HUES6 (cell line): ENCODE results near the gene VSIG10L2.
A peak's percentile ranks its signal among the peaks of the same experiment; 100 is the strongest.
"Not testable (repeated sequence)": the region's sequence is repeated elsewhere in the genome, so short reads cannot be mapped to it uniquely, and the experiment has no call there.

Source experiments
- H3K27ac ChIP-seq: 2 replicates; pipeline ENCODE4 v1.7.0; 2013; ENCODE audit warnings: low read depth, mild to moderate bottlenecking, low read length, inconsistent platforms
- H3K27me3 ChIP-seq: 2 replicates; pipeline ENCODE4 v1.6.1; 2013; ENCODE audit warnings: low read length; ENCODE audit not compliant: control insufficient read depth, insufficient read depth
- H3K36me3 ChIP-seq: 2 replicates; pipeline ENCODE4 v1.6.1; 2013; ENCODE audit warnings: low read length; ENCODE audit not compliant: control insufficient read depth, insufficient read depth
- H3K4me1 ChIP-seq: 2 replicates; pipeline ENCODE4 v1.6.1; 2013; ENCODE audit warnings: low read length; ENCODE audit not compliant: control insufficient read depth, insufficient read depth
- H3K4me3 ChIP-seq: 2 replicates; pipeline ENCODE4 v1.5.1; 2013; ENCODE audit warnings: low read depth, low read length
- H3K9ac ChIP-seq: one replicate; pipeline ENCODE4 v1.6.1; 2013; ENCODE audit warnings: mild to moderate bottlenecking, low read length
- H3K9me3 ChIP-seq: 2 replicates; pipeline ENCODE4 v1.6.1; 2013; ENCODE audit warnings: low read depth, low read length; ENCODE audit not compliant: control insufficient read depth, insufficient read depth

VSIG10L2 gene

GRCh38 chr11:125975634-125976033 is 29.8 kb downstream of the VSIG10L2 start:
- Histone ChIP-seq H3K9ac (no peak overlapping the region), H3K4me3 (no peak overlapping the region), H3K27me3 (no peaks in the 10 kb centered on the region), H3K36me3 (0 out of 2 replicates have a peak, but pooled peaks cover 4% of the 10 kb centered on the region), H3K27ac (peak overlapping the region; percentile 35; the same call in 1 of the 2 replicates), H3K4me1 (peaks cover 8% of the 10 kb centered on the region), H3K9me3 (no peaks in the 10 kb centered on the region)

- H3K36me3 ChIP-seq: 0 out of 2 replicates have a peak, but pooled peaks cover 7% of the 10 kb centered on the region
- no peak overlapping the region for H3K27ac ChIP-seq
- no peak overlapping the region for H3K9ac ChIP-seq
- H3K27me3 ChIP-seq: no peaks in the 10 kb centered on the region
- peaks cover 11% of the 10 kb centered on the region for H3K4me1 ChIP-seq
- H3K9me3 ChIP-seq: no peaks in the 10 kb centered on the region
- H3K4me3 ChIP-seq: no peak overlapping the region
These were observed 30.3 kb downstream of the VSIG10L2 start for GRCh38 chr11:125976156-125976555.

GRCh38 chr11:125977333-125977732 is 31.5 kb downstream of the VSIG10L2 start:
- peaks cover 11% of the 10 kb centered on the region for H3K4me1 ChIP-seq
- H3K9me3 ChIP-seq: no peaks in the 10 kb centered on the region
- H3K27ac ChIP-seq: no peak overlapping the region
- H3K9ac ChIP-seq: no peak overlapping the region
- H3K27me3 ChIP-seq: no peaks in the 10 kb centered on the region
- H3K36me3 ChIP-seq: 0 out of 2 replicates have a peak, but pooled peaks cover 7% of the 10 kb centered on the region
- H3K4me3 ChIP-seq: no peak overlapping the region

- Histone ChIP-seq H3K36me3 (peaks cover 15% of the 10 kb centered on the region), H3K9me3 (no peaks in the 10 kb centered on the region), H3K27me3 (no peaks in the 10 kb centered on the region), H3K4me1 (peaks cover 11% of the 10 kb centered on the region), H3K27ac (no peak overlapping the region), H3K9ac (no peak overlapping the region), H3K4me3 (no peak overlapping the region)
These were observed 32.4 kb downstream of the VSIG10L2 start for GRCh38 chr11:125978181-125978716.

- H3K36me3 ChIP-seq: peaks cover 21% of the 10 kb centered on the region
- H3K9me3 ChIP-seq: no peaks in the 10 kb centered on the region
- H3K27ac ChIP-seq: no peak overlapping the region
- no peaks in the 10 kb centered on the region for H3K27me3 ChIP-seq
- H3K4me1 ChIP-seq: peaks cover 11% of the 10 kb centered on the region
- no peak overlapping the region for H3K4me3 ChIP-seq
- H3K9ac ChIP-seq: no peak overlapping the region
These were observed 33.0 kb downstream of the VSIG10L2 start for GRCh38 chr11:125978778-125979407.

- Histone ChIP-seq H3K9ac (no peak overlapping the region), H3K9me3 (no peaks in the 10 kb centered on the region), H3K4me3 (no peak overlapping the region), H3K27me3 (no peaks in the 10 kb centered on the region), H3K36me3 (peaks cover 22% of the 10 kb centered on the region), H3K4me1 (peaks cover 11% of the 10 kb centered on the region), H3K27ac (no peak overlapping the region)
These were observed 33.7 kb downstream of the VSIG10L2 start for GRCh38 chr11:125979511-125979910.

- Histone ChIP-seq H3K4me3 (no peak overlapping the region), H3K9me3 (no peaks in the 10 kb centered on the region), H3K4me1 (peaks cover 11% of the 10 kb centered on the region), H3K27me3 (no peaks in the 10 kb centered on the region), H3K9ac (no peak overlapping the region), H3K36me3 (peaks cover 22% of the 10 kb centered on the region), H3K27ac (no peak overlapping the region)
These were observed 34.6 kb downstream of the VSIG10L2 start for GRCh38 chr11:125980436-125980835.

- no peak overlapping the region for H3K27ac ChIP-seq
- H3K9ac ChIP-seq: no peak overlapping the region
- H3K4me3 ChIP-seq: no peak overlapping the region
- H3K36me3 ChIP-seq: peaks cover 23% of the 10 kb centered on the region
- no peaks in the 10 kb centered on the region for H3K9me3 ChIP-seq
- H3K4me1 ChIP-seq: peaks cover 11% of the 10 kb centered on the region
- H3K27me3 ChIP-seq: no peaks in the 10 kb centered on the region
These were observed 36.5 kb downstream of the VSIG10L2 start for GRCh38 chr11:125982348-125982730.

- H3K4me3 ChIP-seq, H3K27me3 ChIP-seq, H3K27ac ChIP-seq, H3K9ac ChIP-seq, H3K4me1 ChIP-seq, H3K9me3 ChIP-seq: not testable (repeated sequence)
- H3K36me3 ChIP-seq: peaks cover 34% of the 10 kb centered on the region
These were observed 40.1 kb downstream of the VSIG10L2 start for GRCh38 chr11:125985956-125986355.

- Histone ChIP-seq H3K36me3 (peaks cover 32% of the 10 kb centered on the region), H3K9ac (no peak overlapping the region), H3K9me3 (no peaks in the 10 kb centered on the region), H3K4me3 (no peak overlapping the region), H3K27me3 (no peaks in the 10 kb centered on the region), H3K27ac (no peak overlapping the region), H3K4me1 (no peaks in the 10 kb centered on the region)
These were observed 41.3 kb downstream of the VSIG10L2 start for GRCh38 chr11:125987066-125987641.

- H3K36me3 ChIP-seq: peaks cover 35% of the 10 kb centered on the region
These were observed 44.4 kb downstream of the VSIG10L2 start for GRCh38 chr11:125990244-125990643.

More at GRCh38 chr11:125990244-125990643, 44.4 kb downstream of the VSIG10L2 start:
- H3K4me1 ChIP-seq: peaks cover 9% of the 10 kb centered on the region
- no peak overlapping the region for H3K4me3 ChIP-seq
- H3K27me3 ChIP-seq: no peaks in the 10 kb centered on the region
- no peaks in the 10 kb centered on the region for H3K9me3 ChIP-seq
- no peak overlapping the region for H3K9ac ChIP-seq
- H3K27ac ChIP-seq: no peak overlapping the region
